GM23248 (cell line): ENCODE results near the gene IGF1R.

Source experiments
- EZH2 ChIP-seq: fragments of 200-600 bp; sonication (generic); IDR thresholded peaks from 2 replicates; pipeline ENCODE4 v1.6.1; 2018; ENCODE audit warnings: antibody characterized with exemption, mild to moderate bottlenecking; ENCODE audit not compliant: insufficient read depth, poor library complexity, severe bottlenecking
- EZH2phosphoT487 ChIP-seq: fragments of 200-600 bp; sonication (generic); IDR thresholded peaks from 2 replicates; pipeline ENCODE4 v1.6.1; 2018; ENCODE audit warnings: antibody characterized with exemption, moderate library complexity, mild to moderate bottlenecking, low read depth; ENCODE audit not compliant: insufficient read depth

DNA sequence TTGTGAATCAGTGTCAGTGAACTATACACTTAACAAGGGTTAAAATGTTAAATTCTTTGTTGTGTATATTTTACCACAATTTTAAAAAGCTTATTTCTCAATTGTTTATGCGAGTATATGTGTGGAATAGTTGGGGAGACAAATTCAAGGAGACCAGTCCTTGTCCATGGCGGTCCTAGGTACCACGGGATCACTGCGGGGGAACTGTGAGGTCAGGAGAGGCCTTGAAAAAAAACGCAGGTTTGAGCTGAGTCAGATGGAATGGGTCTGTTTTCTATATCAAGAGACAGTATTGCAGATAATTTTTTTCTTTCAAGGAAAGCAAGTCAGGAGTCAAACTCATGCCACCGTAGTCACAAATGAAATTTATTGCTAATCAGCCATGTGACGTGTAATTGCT, 18.5 kb downstream of the IGF1R start:
- TF ChIP-seq EZH2 = no peak
- no peak for TF ChIP-seq EZH2phosphoT487
